HAP-1 (cell line): ENCODE data around the gene KDM5B.

Experiments
- DNase-seq, 2 experiments: peaks; one replicate each; pipeline ENCODE4 v3.0.0-alpha.2; 2016 to 2020; ENCODE audit warnings: low spot score in 2 of 2
- H3K27me3 ChIP-seq: fragments of 250-450 bp; sonication (Bioruptor Pico); 2 replicates; pipeline ENCODE4 v1.5.1; 2020; ENCODE audit warnings: low read depth, mild to moderate bottlenecking, moderate library complexity
- H3K36me3 ChIP-seq: fragments of 250-450 bp; sonication (Bioruptor Pico); replicated peaks from 2 replicates; pipeline ENCODE4 v1.5.1; 2020; ENCODE audit warnings: mild to moderate bottlenecking
- H3K4me1 ChIP-seq: fragments of 250-450 bp; sonication (Bioruptor Pico); 2 replicates; pipeline ENCODE4 v1.5.1; 2020; ENCODE audit warnings: mild to moderate bottlenecking
- H3K4me3 ChIP-seq: fragments of 250-450 bp; sonication (Bioruptor Pico); 2 replicates; pipeline ENCODE4 v1.5.1; 2020; ENCODE audit warnings: mild to moderate bottlenecking, moderate library complexity
- H3K9me3 ChIP-seq: fragments of 250-450 bp; sonication (Bioruptor Pico); 2 replicates; pipeline ENCODE4 v1.5.1; 2020; ENCODE audit warnings: mild to moderate bottlenecking, moderate library complexity
- in situ Hi-C: fragments of 300-500 bp; cut with MboI; formaldehyde crosslinking; loops from 3 replicates; pipeline ENCODE4 v1.14.3; 2020; ENCODE audit warnings: low sequenced_read_pairs, inconsistent platforms, mixed read lengths

Gene KDM5B

DNA sequence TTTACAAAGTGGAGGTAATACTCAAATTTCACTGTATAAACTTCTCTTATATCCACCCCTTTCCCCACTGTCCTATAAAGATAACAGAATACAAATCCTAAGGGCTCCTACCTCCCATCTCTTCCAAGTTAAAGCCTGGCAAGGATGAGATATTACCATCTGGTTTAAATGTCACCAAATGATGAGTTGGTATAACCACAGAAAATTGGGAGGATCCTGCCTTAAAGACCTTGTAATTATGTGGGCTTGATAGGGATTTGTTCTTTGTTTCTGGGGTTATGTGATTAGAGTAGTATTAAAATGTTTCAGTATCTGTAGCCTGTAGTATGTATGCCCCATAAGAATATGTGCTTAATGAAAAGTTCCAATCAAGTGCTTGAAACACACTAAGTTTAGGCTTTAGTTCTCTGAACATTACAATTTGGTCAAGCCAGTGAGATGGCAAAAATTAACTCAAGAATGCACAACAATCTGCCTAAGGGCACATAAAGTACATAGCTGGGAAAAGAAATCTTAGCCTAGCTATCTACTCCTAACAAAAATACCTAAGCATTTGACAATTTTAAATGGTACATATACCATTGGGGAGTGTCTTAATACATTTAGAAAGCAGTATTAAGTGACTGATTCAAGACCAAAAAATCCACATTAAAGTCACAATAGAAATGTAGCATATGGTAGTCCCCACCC, 14.0 kb downstream of the KDM5B start:
- Histone ChIP-seq H3K4me3 (no peak overlapping the region), H3K36me3 (no peaks in the 10 kb centered on the region), H3K4me1 (no peaks in the 10 kb centered on the region), H3K9me3 (no peaks in the 10 kb centered on the region), H3K27me3 (no peaks in the 10 kb centered on the region)
- in situ Hi-C loops, result no loop called here
- no peak for DNase-seq

DNA sequence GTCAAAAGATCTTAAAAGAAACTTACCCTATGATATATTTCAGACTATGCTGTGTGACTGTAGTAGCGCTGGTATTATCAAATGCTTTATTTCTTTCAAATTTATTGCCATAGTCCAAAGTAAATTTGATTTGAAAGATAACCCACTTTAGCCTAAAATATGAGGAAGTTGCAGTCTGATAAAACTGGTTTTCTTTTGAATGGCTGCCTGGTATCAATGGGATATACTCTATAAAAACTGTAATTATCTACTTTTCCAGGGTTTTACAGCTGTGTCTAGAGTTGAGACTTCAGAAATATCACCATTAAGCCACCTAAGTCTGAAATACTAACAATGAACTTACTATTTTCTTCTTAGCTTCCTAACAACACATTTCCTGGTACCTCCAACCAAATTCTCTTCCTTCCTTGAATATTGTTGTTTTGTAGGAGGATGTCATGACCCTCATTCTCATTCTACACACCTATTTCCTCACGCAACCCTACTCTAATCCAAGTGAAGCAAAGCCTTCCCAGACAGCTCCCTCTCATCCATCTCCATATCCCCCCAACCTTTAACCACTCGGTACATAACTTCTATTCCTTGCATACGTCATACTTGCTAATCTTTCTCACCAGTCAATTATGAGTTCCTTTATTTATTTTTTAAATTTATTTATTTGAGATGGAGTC, 17.0 kb downstream of the KDM5B start:
- no peaks in the 10 kb centered on the region for H3K9me3 ChIP-seq
- no peak for DNase-seq
- no peaks in the 10 kb centered on the region for H3K27me3 ChIP-seq
- in situ Hi-C loops, result no loop called here
- no peaks in the 10 kb centered on the region for H3K36me3 ChIP-seq
- H3K4me1 ChIP-seq, result no peaks in the 10 kb centered on the region
- H3K4me3 ChIP-seq, result no peak overlapping the region

- Histone ChIP-seq H3K9me3 (no peaks in the 10 kb centered on the region), H3K4me3 (no peak overlapping the region), H3K4me1 (no peaks in the 10 kb centered on the region), H3K27me3 (no peaks in the 10 kb centered on the region), H3K36me3 (no peaks in the 10 kb centered on the region)
- no peak for DNase-seq
- in situ Hi-C loops, result no loop called here
These were observed 19.4 kb downstream of the KDM5B start for GRCh38 chr1:202788800-202789199.

- Histone ChIP-seq H3K4me3 (no peak overlapping the region), H3K27me3 (no peaks in the 10 kb centered on the region), H3K36me3 (no peaks in the 10 kb centered on the region), H3K9me3 (no peaks in the 10 kb centered on the region), H3K4me1 (no peaks in the 10 kb centered on the region)
- in situ Hi-C loops, result no loop called here
- no peak for DNase-seq
These were observed 21.4 kb downstream of the KDM5B start for GRCh38 chr1:202786804-202787203.

GRCh38 chr1:202781180-202781579, 27.0 kb downstream of the KDM5B start:
- Histone ChIP-seq H3K4me1 (no peaks in the 10 kb centered on the region), H3K36me3 (peaks cover under 1% of the 10 kb centered on the region; the same call in 1 of the 2 replicates), H3K9me3 (no peaks in the 10 kb centered on the region), H3K4me3 (no peak overlapping the region), H3K27me3 (no peaks in the 10 kb centered on the region)
- DNase-seq, result no peak
- in situ Hi-C loops, result no loop called here

- in situ Hi-C loops, result no loop called here
- H3K4me1 ChIP-seq, result no peaks in the 10 kb centered on the region
- H3K36me3 ChIP-seq, result peaks cover 23% of the 10 kb centered on the region
- no peak overlapping the region for H3K4me3 ChIP-seq
- H3K27me3 ChIP-seq, result no peaks in the 10 kb centered on the region
- DNase-seq, result no peak
- H3K9me3 ChIP-seq, result no peaks in the 10 kb centered on the region
These were observed 38.1 kb downstream of the KDM5B start for GRCh38 chr1:202770135-202770534.

DNA sequence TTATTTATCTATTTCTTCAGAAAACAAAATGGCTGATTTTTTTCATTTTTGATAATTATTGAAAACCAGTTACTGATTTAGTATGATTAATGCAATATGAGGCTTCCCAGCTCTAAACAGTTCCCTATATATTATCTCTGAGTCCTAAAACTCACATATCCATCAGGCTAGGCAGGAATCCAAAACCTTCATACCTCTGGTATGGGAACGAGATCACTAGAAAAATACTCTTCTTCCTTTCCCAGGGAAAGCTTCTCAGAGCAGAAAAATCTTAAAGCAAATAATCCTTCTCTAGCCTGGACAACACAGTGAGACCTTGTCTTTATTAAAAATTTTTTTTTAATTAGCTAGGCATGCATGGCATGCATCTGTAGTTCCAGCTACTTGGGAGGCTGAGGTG, 42.5 kb downstream of the KDM5B start:
- Histone ChIP-seq H3K9me3 (no peaks in the 10 kb centered on the region), H3K4me3 (no peak overlapping the region), H3K4me1 (no peaks in the 10 kb centered on the region), H3K27me3 (no peaks in the 10 kb centered on the region), H3K36me3 (peaks cover 21% of the 10 kb centered on the region)
- in situ Hi-C loops, result no loop called here
- no peak for DNase-seq

GRCh38 chr1:202762019-202762418, 46.2 kb downstream of the KDM5B start:
- Histone ChIP-seq H3K4me1 (no peaks in the 10 kb centered on the region), H3K9me3 (no peaks in the 10 kb centered on the region), H3K36me3 (peaks cover 46% of the 10 kb centered on the region), H3K27me3 (no peaks in the 10 kb centered on the region), H3K4me3 (no peak overlapping the region)
- no peak for DNase-seq
- in situ Hi-C loops, result no loop called here

DNA sequence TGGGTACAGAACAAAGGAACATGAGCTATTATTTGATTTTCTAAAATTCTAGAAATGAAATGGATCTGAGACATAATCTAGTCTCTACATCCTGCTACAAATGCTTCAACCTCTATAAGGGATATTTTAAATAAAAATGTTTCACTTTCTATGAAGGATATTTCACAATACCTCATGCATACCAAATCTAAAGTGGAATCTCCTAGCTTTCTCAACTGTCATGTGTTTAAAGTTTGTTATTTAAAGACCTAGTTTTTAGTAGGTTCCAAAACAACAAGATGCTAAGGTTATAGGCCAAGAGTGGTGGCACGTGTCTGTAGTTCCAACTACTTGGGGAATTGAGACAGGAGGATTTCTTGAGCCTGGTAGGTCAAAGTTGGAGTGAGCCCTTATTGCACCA, 47.6 kb downstream of the KDM5B start:
- Histone ChIP-seq H3K9me3 (no peaks in the 10 kb centered on the region), H3K4me3 (no peak overlapping the region), H3K4me1 (no peaks in the 10 kb centered on the region), H3K27me3 (no peaks in the 10 kb centered on the region), H3K36me3 (peaks cover 55% of the 10 kb centered on the region)
- in situ Hi-C loops, result no loop called here
- DNase-seq, result no peak

GRCh38 chr1:202756391-202756790, 51.8 kb downstream of the KDM5B start:
- DNase-seq, result no peak
- H3K27me3 ChIP-seq, result no peaks in the 10 kb centered on the region
- H3K4me3 ChIP-seq, result no peak overlapping the region
- no peaks in the 10 kb centered on the region for H3K4me1 ChIP-seq
- peaks cover 75% of the 10 kb centered on the region for H3K36me3 ChIP-seq
- H3K9me3 ChIP-seq, result no peaks in the 10 kb centered on the region
- in situ Hi-C loops, result no loop called here

GRCh38 chr1:202754293-202754692, 53.9 kb downstream of the KDM5B start:
- DNase-seq, result no peak
- no peak overlapping the region for H3K4me3 ChIP-seq
- in situ Hi-C loops, result no loop called here
- H3K9me3 ChIP-seq, result no peaks in the 10 kb centered on the region
- H3K27me3 ChIP-seq, result no peaks in the 10 kb centered on the region
- H3K4me1 ChIP-seq, result no peaks in the 10 kb centered on the region
- H3K36me3 ChIP-seq, result peaks cover 65% of the 10 kb centered on the region

GRCh38 chr1:202752774-202753173, 55.4 kb downstream of the KDM5B start:
- DNase-seq, result no peak
- in situ Hi-C loops, result no loop called here
- Histone ChIP-seq H3K27me3 (no peaks in the 10 kb centered on the region), H3K36me3 (peaks cover 63% of the 10 kb centered on the region), H3K4me3 (no peak overlapping the region), H3K4me1 (no peaks in the 10 kb centered on the region), H3K9me3 (no peaks in the 10 kb centered on the region)

DNA sequence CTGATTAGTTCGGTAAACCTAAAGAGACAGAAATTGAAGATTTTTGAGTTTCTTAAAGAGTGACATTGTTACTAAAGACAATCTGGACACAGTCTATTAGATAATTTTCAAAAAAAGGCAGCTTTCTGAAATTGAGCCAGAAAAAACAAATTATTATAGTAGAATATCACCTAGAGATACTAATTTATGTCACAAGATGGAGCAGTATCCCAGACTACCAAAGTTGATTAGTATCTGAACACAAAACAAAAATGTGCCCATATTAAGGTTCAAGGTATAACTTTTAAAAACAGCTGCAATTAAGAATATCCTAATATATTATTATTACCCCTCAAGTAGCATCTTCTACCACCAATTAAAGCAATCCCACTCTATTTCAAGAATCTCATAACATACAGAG, 57.5 kb downstream of the KDM5B start:
- peaks cover 47% of the 10 kb centered on the region for H3K36me3 ChIP-seq
- in situ Hi-C loops, result no loop called here
- no peaks in the 10 kb centered on the region for H3K4me1 ChIP-seq
- no peak for DNase-seq
- no peaks in the 10 kb centered on the region for H3K27me3 ChIP-seq
- no peak overlapping the region for H3K4me3 ChIP-seq
- no peaks in the 10 kb centered on the region for H3K9me3 ChIP-seq

GRCh38 chr1:202750024-202750423, 58.2 kb downstream of the KDM5B start:
- DNase-seq, result no peak
- Histone ChIP-seq H3K4me3 (no peak overlapping the region), H3K4me1 (no peaks in the 10 kb centered on the region), H3K9me3 (no peaks in the 10 kb centered on the region), H3K36me3 (peaks cover 48% of the 10 kb centered on the region), H3K27me3 (no peaks in the 10 kb centered on the region)
- in situ Hi-C loops, result no loop called here
